Activated CD4-positive, alpha-beta T cell treated with anti-CD3 and anti-CD28 coated beads, Interleukin-2, amount 50 U/mL, for 24 hours (primary cell): ENCODE measurements around the gene MAPRE2.
"Not testable (repeated sequence)": the region's sequence is repeated elsewhere in the genome, so short reads cannot be mapped to it uniquely, and the experiment has no call there.

Source experiments
- DNase-seq, 2 donors: peaks; one replicate each; pipeline ENCODE4 v3.0.0-alpha.2; 2020; ENCODE audit warnings: low read depth in 1 of 2, low spot score in 1 of 2

The MAPRE2 gene

DNA sequence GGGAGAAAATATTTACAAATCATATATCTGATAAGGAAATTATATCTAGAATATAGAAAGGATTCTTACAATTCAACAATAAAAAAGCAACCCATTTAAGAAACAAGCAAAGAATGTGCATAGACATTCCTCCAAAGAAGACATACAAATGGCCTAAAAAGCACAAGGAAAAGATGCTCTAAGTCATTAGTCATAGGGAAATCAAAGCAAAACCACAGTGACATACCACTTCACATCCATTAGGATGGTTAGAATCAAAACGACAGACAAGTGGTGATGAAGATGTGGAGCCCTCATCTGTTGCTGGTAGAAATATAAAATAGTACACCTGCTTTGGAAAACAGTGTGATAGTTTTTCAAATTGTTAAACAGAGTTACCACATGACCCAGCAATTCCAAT, 48.2 kb downstream of the MAPRE2 start:
- DNase-seq, result no peak

DNA sequence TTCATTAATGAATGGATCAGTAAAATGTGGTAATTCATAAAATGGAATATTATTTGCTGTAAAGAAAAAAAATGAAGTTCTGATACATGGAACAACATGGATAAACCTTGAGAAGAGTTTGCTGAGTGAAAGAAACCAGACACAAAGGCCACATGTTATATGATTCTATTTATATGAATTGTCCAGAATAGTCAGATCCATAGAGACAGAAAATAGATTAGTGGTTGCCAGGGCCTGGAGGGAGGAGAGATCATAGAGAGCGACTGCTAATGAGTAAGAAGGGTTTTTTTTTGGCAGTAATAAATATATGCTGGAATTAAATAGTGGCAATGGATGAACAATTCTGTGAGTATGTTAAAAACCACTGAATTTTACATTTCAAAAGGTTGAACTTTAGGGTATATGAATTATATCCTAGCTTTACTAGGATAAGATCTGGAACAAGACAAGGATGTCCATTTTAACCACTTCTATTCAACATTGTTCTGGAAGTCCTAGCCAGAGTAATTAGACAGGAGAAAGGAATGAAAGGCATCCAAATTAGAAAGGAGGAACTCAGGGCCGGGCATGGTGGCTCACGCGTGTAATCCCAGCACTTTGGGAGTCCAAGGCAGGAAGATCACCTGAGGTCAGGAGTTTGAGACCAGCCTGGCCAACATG, 48.8 kb downstream of the MAPRE2 start:
- no peak for DNase-seq

DNA sequence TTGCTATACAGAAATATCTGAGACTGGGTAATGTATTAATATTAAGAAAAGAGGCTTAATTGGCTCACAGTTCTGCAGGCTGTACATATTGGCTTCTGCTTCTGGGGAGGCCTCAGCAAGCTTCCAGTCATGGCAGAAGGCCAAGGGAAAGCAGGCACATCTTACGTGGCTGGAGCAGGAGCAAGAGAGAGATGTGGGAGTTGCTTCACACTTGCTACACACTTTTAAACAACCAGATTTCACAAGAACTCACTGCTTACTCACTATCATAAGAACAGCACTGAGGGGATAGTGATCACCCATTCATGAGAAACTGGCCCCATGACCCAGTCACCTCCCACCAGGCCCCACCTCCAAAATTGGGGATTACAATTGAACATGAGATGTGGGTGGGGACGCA, 50.6 kb downstream of the MAPRE2 start:
- no peak for DNase-seq

DNA sequence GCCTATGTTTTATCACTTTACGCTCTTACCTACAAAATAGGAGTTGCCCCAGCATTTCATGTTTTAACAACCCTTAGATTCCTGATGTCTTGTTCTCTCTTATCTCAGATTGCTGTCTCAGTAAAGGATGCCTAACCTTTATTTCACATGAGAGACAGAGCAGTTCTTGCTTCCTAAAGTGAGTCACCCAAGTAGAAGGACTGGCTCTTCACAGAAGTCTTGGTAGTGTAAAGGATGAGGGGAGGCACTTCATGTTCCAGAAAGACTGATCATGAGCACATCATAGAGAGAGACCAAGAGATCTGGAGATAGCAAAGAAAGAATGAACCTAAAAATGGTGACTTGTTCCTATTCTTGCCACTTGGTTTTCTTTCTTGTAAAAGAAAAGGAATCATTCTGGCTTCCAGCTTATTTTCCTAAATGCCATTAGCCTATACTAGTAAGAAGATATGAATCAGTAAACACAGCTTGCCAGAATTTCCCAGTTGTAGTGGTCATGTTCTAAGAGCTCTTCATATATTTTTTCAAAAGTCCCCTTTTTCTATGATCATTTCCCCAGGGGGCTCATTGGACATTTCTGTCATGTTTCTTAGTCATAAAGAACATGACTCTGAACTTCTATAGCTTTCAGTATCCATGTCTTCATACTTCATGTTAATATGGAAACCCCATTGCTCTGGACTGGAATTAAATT, 54.9 kb downstream of the MAPRE2 start:
- DNase-seq, result no peak

DNA sequence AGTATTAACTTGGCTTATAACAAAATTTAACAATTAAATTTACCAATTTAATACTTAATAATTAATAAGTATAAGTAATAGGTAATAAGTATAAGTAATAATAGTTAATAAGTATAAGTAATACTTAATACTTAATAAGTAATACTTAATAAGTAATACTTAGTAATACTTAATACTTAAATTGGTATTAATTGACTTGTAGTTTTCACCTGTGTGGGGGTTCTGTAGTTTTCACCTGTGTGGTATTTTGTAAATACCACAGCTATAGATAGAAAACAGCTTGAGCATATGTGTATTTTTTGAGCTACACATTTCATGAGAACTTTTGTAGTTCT, 55.4 kb downstream of the MAPRE2 start:
- DNase-seq, result no peak

DNA sequence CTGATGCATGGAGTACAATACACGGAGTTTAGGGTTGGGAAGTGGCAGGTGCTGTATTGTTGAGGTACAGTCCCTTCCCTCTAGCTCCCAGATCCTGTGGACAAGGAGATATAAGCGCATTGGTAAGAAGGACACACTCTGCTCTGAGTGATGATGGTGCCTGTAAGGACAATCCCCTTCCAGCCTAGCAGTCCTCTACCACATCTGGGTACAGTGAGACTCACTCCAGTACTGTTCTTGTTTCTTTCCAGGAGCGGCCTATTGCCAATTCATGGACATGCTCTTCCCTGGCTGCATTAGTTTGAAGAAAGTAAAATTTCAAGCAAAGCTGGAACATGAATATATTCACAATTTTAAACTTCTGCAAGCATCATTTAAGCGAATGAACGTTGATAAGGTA, 56.0 kb downstream of the MAPRE2 start:
- DNase-seq, result no peak

DNA sequence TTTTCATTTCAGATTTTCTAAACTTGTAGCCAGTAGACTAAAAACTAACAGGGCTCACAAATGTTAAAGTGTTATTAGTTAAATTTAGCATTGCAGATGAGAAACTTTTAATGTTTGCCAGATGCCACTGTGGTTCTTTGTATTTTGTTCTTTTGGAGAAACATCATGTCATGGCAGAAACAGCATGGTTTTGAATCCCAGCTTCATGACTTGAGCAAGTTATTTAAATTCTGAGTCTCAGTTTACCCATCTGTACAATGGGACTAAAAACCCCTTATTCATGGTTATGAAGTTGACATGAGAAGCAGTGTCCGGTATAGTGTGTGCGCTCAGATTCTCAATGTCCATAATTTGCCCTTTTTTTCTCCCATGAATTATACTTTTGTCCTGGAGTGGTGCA, 56.5 kb downstream of the MAPRE2 start:
- DNase-seq, result no peak

DNA sequence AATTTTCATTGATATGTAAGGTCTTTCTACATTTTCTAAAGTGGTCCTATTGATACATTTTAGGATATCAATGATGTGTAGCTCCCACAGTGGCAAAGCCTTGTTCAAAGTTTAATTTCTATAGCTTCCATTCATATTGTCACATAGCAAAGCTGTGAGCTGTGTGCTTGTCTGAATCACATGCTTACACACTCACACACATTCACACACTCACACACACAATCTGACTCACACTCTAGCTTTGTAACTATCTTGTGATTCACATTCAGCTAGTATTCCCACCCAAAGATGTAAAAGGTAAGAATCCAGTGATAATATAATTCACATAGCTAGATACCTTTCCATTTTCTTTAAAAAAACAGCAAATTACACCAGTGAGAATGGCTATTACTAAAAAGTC, 58.7 kb downstream of the MAPRE2 start:
- DNase-seq, result no peak

DNA sequence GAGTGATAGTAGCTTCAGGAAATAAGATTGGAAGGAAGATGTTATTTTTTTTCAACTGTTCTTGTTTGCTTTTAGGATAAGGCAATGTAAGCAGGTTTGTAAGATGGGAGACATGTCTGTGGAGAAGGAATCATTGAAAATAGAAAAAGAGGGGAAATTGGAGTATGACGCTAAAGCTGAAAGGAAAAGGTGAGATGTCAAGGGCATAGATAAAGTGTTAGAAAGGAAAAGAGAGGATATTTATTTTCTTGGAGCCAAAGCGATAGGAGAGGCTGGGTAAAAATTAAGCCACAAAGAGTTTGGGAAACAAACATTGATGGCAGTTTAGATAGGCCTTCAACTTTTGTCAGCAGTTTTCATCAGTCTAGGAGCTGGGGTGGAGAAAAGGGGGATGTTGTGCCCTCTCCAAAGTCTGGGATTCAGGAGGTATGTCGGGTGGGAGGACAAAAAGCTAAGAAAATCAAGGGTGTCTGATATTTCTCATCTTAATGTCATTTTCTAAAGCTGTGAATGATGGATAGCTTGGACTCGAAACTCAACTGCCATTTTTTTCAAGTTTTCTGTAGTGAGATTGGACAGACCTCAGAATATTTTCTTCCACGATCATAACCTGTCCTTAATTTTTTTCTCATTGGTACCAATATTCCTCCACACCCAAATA, 63.3 kb downstream of the MAPRE2 start:
- DNase-seq, result no peak

DNA sequence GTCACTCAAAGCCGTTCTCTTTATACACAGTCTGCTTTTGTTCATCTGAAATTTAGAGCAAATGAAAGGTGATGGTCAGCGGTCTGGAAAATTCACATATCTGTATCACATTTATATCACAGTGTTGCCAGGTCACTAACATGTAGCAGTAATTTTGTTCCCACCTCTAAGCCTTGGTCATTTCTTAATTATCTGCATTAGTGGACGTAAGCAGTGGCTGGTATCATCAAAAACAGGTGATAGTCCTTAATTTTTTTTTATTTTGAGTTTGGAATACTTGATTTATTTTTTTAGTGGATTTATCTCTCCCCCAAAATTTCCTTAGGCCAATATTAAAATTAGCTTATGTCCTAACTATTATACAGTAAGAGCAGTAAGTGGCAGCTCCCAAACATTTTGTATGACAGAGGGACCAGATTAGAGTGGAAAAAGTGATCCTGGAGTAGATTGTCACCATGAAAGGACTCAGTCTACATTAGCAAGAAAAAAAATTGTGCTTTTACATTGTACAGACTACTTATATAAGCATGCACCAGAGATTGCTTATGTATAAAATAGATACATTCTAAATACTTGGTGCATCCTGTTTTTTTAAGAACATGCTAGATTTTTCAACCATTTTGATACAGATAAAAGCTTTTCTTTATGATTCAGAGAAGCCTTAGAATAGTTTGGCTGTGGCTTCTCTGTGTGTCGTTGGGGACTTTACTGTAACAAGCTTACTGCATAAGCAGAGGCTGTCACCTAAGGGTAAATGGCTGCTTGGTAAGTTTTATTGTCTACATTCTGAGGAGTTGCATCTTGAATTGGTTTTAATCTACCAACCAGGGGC, 65.0 kb downstream of the MAPRE2 start:
- DNase-seq, result no peak

DNA sequence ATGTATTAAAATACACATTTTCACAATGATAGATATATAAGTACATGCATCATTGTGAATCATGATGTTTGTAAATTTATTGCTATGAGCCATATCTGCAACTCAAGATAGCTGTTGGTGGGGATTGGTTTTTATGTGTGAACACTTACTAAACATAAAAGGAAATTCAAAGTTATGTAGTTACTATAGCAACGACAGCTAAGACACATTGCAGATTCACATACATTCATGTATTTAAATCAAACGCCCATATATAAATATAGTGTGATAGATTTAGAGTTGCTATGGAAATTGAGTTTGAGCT, 65.6 kb downstream of the MAPRE2 start:
- no peak for DNase-seq

DNA sequence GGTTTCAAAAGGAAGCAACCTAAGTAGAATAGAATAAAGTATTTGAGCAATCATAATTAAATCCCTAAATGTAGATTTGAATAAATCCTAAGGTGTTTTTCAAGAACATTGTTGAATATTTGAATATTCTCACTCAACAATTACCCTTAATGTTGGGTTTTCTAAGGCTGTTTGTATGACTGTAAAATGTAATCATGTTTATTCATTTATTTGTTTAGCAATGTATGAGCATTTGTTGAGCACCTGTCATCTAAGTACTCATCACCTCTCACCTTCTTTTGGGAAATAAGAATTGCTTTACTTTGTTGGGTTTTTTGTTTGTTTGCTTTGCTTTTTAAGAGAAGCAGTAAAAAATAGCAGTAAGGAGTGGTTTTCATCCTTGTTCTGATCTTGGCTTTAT, 66.0 kb downstream of the MAPRE2 start:
- no peak for DNase-seq

DNA sequence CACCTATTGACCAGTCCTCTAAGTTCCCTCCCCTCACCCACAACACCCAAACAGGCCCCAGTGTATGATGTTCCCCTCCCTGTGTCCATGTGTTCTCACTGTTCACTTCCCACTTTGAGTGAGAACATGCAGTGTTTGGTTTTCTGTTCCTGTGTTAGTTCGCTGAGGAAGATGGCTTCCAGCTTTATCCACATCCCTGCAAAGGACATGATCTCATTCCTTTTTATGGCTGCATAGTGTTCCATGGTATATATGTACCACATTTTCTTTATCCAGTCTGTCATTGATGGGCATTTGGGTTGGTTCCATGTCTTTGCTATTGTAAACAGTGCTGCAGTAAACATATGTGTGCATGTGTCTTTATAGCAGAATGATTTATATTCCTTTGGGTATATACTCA, 66.9 kb downstream of the MAPRE2 start:
- not testable (repeated sequence) for DNase-seq

DNA sequence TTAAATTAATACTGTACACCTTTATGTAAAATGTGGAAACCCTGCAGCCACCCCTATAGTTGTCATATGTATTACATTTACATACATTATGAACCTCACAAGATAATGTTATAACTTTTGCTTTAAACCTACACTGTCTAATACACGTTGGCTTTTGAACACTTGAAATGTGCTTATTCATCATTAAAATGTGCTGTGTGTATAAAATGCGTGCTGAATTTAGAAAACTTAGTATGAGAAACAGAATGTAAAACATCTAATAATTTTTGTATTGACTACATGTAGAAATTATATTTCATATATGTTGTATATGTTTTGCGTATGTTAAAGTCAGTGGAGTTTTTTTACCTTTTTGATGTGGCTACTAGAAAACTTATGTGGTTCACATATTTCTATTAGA, 68.8 kb downstream of the MAPRE2 start:
- DNase-seq, result no peak

DNA sequence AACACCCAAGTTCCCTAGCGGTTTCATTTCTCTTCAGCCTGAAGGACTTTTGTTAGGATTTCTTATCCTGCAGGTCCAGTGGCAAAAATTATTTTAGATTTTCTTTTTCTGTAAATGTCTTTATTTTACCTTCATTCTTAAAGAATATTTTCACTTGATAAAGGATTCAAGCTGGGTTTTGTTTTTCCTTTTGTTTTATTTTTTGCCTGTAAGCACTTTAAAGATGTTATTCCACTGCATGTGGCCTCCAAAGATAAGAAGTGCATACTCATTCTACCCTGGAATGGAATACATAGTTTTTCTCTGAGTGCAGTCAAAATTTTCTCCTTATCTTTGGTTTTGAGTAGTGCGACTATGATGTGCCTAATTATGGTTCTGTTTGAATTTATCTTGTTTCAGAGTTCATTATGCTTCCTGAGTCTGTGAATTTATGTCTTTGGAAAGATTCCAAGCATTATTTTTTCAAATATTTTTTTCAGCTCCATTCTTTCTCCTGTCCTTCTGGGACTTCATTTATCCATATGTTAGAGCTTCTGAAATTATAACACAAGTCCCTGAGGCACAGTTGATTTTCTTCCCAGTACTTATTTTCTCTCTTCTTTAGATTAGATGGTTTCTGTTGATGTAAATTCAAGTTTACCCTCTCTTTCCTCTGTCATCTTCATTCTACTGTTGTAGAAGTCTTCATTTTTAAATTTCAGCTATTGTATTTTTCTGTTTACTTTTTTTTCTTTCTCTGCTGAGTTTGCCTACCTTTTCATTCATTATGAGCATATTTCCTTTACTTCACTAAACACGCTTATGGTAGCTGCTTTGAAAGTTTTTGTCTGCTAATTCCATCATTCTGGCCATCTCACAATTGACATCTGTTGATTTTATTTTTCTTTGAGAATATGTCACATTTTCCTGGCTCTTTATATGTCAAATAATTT, 69.6 kb downstream of the MAPRE2 start:
- no peak for DNase-seq

DNA sequence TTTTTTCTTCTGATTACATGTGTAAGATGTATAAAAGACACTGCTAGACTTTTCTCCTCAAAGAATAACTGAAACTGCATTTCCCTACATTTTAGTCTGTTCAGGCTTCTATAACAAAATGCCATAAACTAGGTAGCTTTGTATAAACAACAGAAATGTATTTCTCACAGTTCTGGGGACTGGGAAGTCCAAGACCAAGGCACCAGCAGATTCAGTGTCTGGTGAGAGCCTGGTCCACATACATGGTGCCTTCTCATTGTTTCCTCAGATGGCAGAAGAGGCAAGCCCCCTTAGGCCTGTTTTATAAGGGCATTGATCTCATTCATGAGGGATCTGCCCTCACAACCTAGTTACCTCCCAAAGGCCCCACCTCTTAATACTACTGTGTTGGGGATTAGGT, 71.5 kb downstream of the MAPRE2 start:
- no peak for DNase-seq

DNA sequence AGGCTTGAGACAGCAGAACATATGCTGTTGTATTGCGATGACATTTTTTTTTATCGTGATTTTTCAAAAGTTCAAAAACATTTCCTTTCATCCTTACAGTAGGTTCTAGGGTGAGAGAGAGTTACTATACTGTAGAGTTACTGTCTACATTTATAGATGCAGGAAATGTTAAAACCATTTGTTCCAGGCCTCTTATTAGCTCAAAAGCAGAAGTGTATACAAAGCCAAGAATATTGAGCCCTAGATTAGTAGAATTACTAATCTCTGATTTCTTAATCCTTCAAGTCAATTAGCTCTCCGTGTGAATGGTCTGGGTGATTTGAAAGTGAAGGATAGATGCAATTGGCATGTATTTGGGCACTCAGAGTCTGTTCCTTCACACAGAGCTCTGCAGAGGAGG, 73.1 kb downstream of the MAPRE2 start:
- DNase-seq, result no peak

DNA sequence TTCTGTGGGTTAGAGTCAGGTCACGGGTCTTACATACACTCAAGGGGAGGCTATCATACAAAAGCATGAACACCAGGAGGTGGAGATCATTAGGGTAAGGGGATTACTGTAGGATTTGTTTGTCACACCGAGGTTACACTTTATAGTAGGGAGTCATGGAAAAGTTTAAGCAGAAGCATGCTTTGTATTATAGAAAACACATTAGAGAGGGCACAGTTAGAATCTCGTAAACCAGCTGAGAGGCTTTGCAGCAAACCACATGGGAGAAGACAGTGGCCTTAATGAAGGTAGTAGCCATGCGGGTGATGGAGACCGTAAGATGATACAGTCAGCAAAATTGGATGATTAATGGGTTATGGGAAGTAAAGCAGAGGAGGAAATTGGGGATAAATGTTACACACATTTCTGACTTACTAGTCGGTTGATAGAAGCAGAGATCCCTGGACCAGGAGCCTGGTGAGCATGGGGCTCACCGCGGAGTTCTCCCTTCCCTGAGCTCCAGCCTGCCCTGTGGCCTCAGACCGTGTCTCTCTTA, 75.6 kb downstream of the MAPRE2 start:
- no peak for DNase-seq

DNA sequence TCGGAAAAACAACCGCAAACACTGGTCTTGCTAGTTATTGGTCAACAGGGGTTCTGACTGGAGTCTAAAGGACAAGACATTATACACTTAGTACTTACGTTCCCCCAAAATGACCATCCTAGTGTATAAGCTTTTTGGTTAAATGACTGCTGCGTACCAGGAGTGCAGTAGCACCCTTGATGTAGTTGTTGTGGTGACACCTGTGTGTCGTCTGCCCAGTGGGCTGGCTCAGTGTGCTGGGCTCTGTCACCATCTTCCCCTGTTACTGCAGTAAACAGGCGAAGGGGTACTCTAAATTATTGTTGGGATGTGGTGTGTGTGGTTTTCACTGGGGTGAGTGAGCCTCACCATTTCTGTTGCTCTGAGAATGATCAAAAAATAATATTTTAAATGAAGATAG, 76.2 kb downstream of the MAPRE2 start:
- DNase-seq, result no peak

DNA sequence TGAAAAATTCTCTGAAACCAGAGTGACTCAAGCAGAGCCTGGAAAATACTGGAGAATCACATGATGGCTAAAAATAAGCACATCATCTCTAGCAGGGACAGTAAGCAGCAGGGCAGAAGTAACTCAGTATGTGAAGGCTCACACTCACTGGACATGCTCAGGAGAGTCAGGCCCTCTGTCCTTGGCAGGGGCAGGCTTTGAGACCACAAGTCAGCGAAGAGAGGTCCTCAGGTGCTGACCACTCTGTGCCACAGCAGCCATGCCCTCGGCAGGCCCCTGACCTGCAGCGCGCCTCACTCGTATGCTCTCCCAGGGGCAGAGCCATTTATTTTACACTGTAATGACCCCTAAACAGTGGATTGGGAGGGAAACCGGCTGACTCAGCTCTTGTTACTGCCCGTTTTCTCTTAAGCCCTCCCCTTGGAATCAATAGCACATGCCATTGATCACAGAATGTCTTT, 76.8 kb downstream of the MAPRE2 start:
- DNase-seq, result no peak

DNA sequence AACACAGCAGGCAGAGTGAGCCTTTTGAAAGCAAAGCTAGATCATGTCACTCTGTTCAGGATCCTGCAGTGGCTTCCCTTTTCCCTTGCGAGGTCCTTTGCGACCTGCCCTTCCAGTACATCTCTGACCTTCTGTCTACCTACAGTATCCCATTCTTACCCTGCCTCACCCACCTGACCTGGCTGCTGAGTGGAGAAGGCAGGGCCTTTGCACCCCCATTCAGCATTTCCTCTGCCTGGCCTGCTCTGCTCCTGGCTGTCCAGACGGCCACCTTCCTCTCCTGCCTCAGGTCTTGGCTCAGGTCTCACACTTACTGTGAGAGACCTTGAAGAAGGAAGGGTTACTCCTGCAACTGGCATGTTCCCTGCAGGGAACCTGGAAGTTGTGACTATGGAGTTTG, 77.4 kb downstream of the MAPRE2 start:
- no peak for DNase-seq
